Smooth muscle cell (in vitro differentiated cells): ENCODE data around the gene FNDC10. TPM values are rescaled to one million over a fixed set of nuclear protein-coding genes. Genes with fewer than 3 reads are reported as not detected.

Experiments
- DNase-seq: peaks from one replicate; lab custom pipeline; 2025; ENCODE audit not compliant: unreplicated experiment; lab: John Stamatoyannopoulos, UW
- H2AFZ ChIP-seq: fragments of 200-600 bp; sonication (generic); 2 replicates; pipeline ENCODE4 v1.6.0; 2016; ENCODE audit warnings: antibody characterized with exemption, low read depth, mild to moderate bottlenecking
- H3F3A ChIP-seq: fragments of 200-600 bp; sonication (generic); 2 replicates; pipeline ENCODE4 v1.6.0; 2017; ENCODE audit warnings: antibody characterized with exemption, low read depth
- H3K27ac ChIP-seq: fragments of 200-600 bp; sonication (generic); 2 replicates; pipeline ENCODE4 v1.5.1; 2016; ENCODE audit warnings: low read depth, mild to moderate bottlenecking
- H3K27me3 ChIP-seq: fragments of 200-600 bp; sonication (generic); 2 replicates; pipeline ENCODE4 v1.6.1; 2016; ENCODE audit warnings: low read depth, mild to moderate bottlenecking
- H3K36me3 ChIP-seq: fragments of 200-600 bp; sonication (generic); 2 replicates; pipeline ENCODE4 v1.5.1; 2016; ENCODE audit warnings: low read depth
- H3K4me1 ChIP-seq: fragments of 200-600 bp; sonication (generic); 2 replicates; pipeline ENCODE4 v1.5.1; 2016; ENCODE audit warnings: low read depth
- H3K4me2 ChIP-seq: fragments of 200-600 bp; sonication (generic); 2 replicates; pipeline ENCODE4 v1.6.0; 2016; ENCODE audit warnings: mild to moderate bottlenecking
- H3K4me3 ChIP-seq: fragments of 200-600 bp; sonication (generic); 2 replicates; pipeline ENCODE4 v1.5.1; 2016; ENCODE audit warnings: mild to moderate bottlenecking
- H3K79me2 ChIP-seq: fragments of 200-600 bp; sonication (generic); 2 replicates; pipeline ENCODE4 v1.6.0; 2016; ENCODE audit warnings: low read depth, mild to moderate bottlenecking
- H3K9ac ChIP-seq: fragments of 200-600 bp; sonication (generic); 2 replicates; pipeline ENCODE4 v1.6.0; 2016; ENCODE audit warnings: low read depth
- H3K9me3 ChIP-seq: fragments of 200-600 bp; sonication (generic); replicated peaks from 2 replicates; pipeline ENCODE4 v1.5.1; 2016; ENCODE audit warnings: low read depth
- H4K20me1 ChIP-seq: fragments of 200-600 bp; sonication (generic); 2 replicates; pipeline ENCODE4 v1.6.0; 2016; ENCODE audit warnings: low read depth
- CTCF ChIP-seq: fragments of 200-600 bp; sonication (generic); IDR thresholded peaks from 2 replicates; pipeline ENCODE4 v1.5.1; 2017; ENCODE audit warnings: borderline replicate concordance, mild to moderate bottlenecking, antibody characterized with exemption; ENCODE audit not compliant: insufficient read depth, poor library complexity, severe bottlenecking
- WGBS: methylation state at CpG from one replicate; pipeline ENCODE4 v1.1.7; 2016; ENCODE audit warnings: low lambda C conversion rate; 5-methylcytosine and 5-hydroxymethylcytosine counted together
- polyA plus RNA-seq: library from polyadenylated mRNA; unstranded; fragments of >200 nt; fragmentation: Nextera tagmentation; extraction: Ambion mirVana; gene quantifications from 2 replicates; pipeline ENCODE4 v1.2.1, GENCODE V29; 2016
- total RNA-seq: library from RNA; depleted of rRNA; stranded (reverse); fragments of >200 nt; gene quantifications from 2 replicates; pipeline ENCODE4 v1.2.3, GENCODE V29; 2014

FNDC10 gene
- total and polyA plus RNA-seq, 2 experiments from 2014 or later = 9.1 to 22.5 TPM

GRCh38 chr1:1626207-1627141, 26.5 kb upstream of the FNDC10 start:
- Histone ChIP-seq H3K4me1 (peaks cover 7% of the 10 kb centered on the region), H2AFZ (no peak overlapping the region), H3K9me3 (no peaks in the 10 kb centered on the region), H3K27ac (no peak overlapping the region), H3K36me3 (no peaks in the 10 kb centered on the region), H3K4me3 (no peak overlapping the region), H3F3A (peaks cover 4% of the 10 kb centered on the region), H4K20me1 (peaks cover 53% of the 10 kb centered on the region), H3K4me2 (no peak overlapping the region), H3K27me3 (no peaks in the 10 kb centered on the region), H3K9ac (no peak overlapping the region), H3K79me2 (no peaks in the 10 kb centered on the region)
- 95% methylated on average over 39 of the region's 48 CpGs for WGBS
- TF ChIP-seq CTCF = no peak
- no peak for DNase-seq

GRCh38 chr1:1625824-1626206, 25.9 kb upstream of the FNDC10 start:
- no peak overlapping the region for H3K4me3 ChIP-seq
- H3K4me2 ChIP-seq = no peak overlapping the region
- H4K20me1 ChIP-seq = peaks cover 60% of the 10 kb centered on the region
- peaks cover 8% of the 10 kb centered on the region for H3K4me1 ChIP-seq
- no peaks in the 10 kb centered on the region for H3K36me3 ChIP-seq
- TF ChIP-seq CTCF = no peak
- H3K27ac ChIP-seq = no peak overlapping the region
- no peak for DNase-seq
- H3F3A ChIP-seq = peaks cover 3% of the 10 kb centered on the region
- no peak overlapping the region for H3K9ac ChIP-seq
- no peak overlapping the region for H2AFZ ChIP-seq
- H3K27me3 ChIP-seq = no peaks in the 10 kb centered on the region
- H3K79me2 ChIP-seq = no peaks in the 10 kb centered on the region
- H3K9me3 ChIP-seq = no peaks in the 10 kb centered on the region
- 93% methylated on average over 5 of the region's 8 CpGs for WGBS

GRCh38 chr1:1625404-1625775, 25.5 kb upstream of the FNDC10 start:
- WGBS = 97% methylated on average over 25 of the region's 28 CpGs

More at GRCh38 chr1:1625404-1625775, 25.5 kb upstream of the FNDC10 start:
- no peak overlapping the region for H3K9ac ChIP-seq
- no peak overlapping the region for H3K27ac ChIP-seq
- H3F3A ChIP-seq = peaks cover 3% of the 10 kb centered on the region
- no peak overlapping the region for H3K4me2 ChIP-seq
- no peak overlapping the region for H2AFZ ChIP-seq
- peaks cover 8% of the 10 kb centered on the region for H3K4me1 ChIP-seq
- DNase-seq = no peak
- H3K36me3 ChIP-seq = no peaks in the 10 kb centered on the region
- H3K9me3 ChIP-seq = no peaks in the 10 kb centered on the region
- H3K4me3 ChIP-seq = no peak overlapping the region
- TF ChIP-seq CTCF = no peak
- no peaks in the 10 kb centered on the region for H3K79me2 ChIP-seq
- H4K20me1 ChIP-seq = peaks cover 64% of the 10 kb centered on the region
- H3K27me3 ChIP-seq = no peaks in the 10 kb centered on the region
